ENCODE measurements around the gene IFNLR1.

DNA sequence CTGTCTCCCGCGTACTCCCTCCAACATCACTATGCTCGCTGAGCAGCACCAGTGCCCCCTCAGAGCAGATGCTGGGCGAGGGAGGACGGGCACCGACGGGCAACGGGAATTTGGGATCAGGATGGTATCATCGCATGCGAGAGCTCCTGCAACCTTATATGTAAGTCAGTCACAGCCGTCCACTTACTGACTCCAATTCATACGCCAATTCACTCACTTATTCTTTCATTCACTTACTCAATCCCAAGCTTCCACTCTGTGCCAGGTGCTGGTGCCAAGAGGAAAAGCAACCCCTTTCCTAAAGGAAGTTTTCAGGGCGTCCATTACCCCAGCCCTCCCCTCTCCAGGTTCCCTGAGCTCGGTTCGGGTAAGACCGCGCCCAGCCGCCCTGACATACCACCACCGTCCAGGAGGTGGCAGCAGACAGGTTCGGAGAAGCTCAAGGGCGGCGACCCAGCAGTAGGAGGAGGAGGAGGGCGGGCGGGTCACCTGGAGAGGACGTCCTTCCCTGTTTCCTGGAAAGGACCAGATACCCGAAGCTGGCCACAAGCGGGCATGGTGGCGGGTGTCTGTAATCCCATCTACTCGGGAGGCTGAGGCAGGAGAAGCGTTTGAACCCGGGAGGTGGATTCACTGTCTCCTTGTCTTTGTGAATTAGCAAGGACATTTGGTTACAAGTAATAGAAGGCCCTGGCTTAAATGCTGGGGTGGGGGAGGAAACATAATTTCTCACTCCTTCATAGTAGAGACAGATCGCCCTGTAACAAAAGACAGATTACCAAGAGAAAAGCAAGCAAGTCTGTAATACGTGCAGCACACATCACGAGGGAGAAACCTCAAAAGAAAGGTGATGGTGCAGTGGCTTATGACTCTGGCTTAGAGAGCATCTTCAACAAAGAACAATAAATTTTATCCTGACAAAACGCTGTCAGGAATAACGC lies 36.6 kb downstream of the IFNLR1 start:
- TF ChIP-seq CTCF (conservative IDR thresholded peaks at IDR 0.05; ENCODE audit: low read length), result peak; percentile 88
- no peak for TF ChIP-seq EZH2phosphoT487 (IDR thresholded peaks at IDR 0.05; ENCODE audit: borderline replicate concordance, low read depth, low read length)

All from OCI-LY7 (cell line).